ENCODE results near the gene CCP110.

CCP110 gene

GRCh38 chr16:19507867-19508266, 15.9 kb upstream of the CCP110 start:
- no peak for TF ChIP-seq CTCF (IDR thresholded peaks at IDR 0.05; ENCODE audit: low read length, missing control alignments)
- H3K4me3 ChIP-seq (replicated peaks; ENCODE audit: low read depth, low read length), result no peak overlapping the region
- no peak for DNase-seq (ENCODE audit: low read depth)

- DNase-seq (ENCODE audit: low read depth), result no peak
- H3K4me3 ChIP-seq (replicated peaks; ENCODE audit: low read depth, low read length), result no peak overlapping the region
- no peak for TF ChIP-seq CTCF (IDR thresholded peaks at IDR 0.05; ENCODE audit: low read length, missing control alignments)
Observed at GRCh38 chr16:19512297-19512696, 11.4 kb upstream of the CCP110 start.

- no peak overlapping the region for H3K4me3 ChIP-seq (replicated peaks; ENCODE audit: low read depth, low read length)
- no peak for TF ChIP-seq CTCF (IDR thresholded peaks at IDR 0.05; ENCODE audit: low read length, missing control alignments)
- peak; percentile 41 for DNase-seq (ENCODE audit: low read depth)
Observed at GRCh38 chr16:19513377-19514053, 10.2 kb upstream of the CCP110 start.

- DNase-seq (ENCODE audit: low read depth), result no peak
- H3K4me3 ChIP-seq (replicated peaks; ENCODE audit: low read depth, low read length), result no peak overlapping the region
- TF ChIP-seq CTCF (IDR thresholded peaks at IDR 0.05; ENCODE audit: low read length, missing control alignments), result no peak
Observed at GRCh38 chr16:19515757-19516156, 8.0 kb upstream of the CCP110 start.

- TF ChIP-seq CTCF (IDR thresholded peaks at IDR 0.05; ENCODE audit: low read length, missing control alignments), result no peak
- H3K4me3 ChIP-seq (replicated peaks; ENCODE audit: low read depth, low read length), result no peak overlapping the region
- DNase-seq (ENCODE audit: low read depth), result no peak
Observed at GRCh38 chr16:19517424-19518089, 6.2 kb upstream of the CCP110 start.

GRCh38 chr16:19518388-19518787, 5.4 kb upstream of the CCP110 start:
- TF ChIP-seq CTCF (IDR thresholded peaks at IDR 0.05; ENCODE audit: low read length, missing control alignments), result no peak
- no peak overlapping the region for H3K4me3 ChIP-seq (replicated peaks; ENCODE audit: low read depth, low read length)
- no peak for DNase-seq (ENCODE audit: low read depth)

All from fibroblast of pulmonary artery (primary cell).